ENCODE measurements around the gene FBXO42. TPM values are rescaled to one million over a fixed set of nuclear protein-coding genes. Genes with fewer than 3 reads are reported as not detected.
A peak's percentile ranks its signal among the peaks of the same experiment; 100 is the strongest.

The FBXO42 gene
- total and polyA plus RNA-seq, 4 donors, result 5.9 to 9.4 (median 6.5) TPM

DNA sequence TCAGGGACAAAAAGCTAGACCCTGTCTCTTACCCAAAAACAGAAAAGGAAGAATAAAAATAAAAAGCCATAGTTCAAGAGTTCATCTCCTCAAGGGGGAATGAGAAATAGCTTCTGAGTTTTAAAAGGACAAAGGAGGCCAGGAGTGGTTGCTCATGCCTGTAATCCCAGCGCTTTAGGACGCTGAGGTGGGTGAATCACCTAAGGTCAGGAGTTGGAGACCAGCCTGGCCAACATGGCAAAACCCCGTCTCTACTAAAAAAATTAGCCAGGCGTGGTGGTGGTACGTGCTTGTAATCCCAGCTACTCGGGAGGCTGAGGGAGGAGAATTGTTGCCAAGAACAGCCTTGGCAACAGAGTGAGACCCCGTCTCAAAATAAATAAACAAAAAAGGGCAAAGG is 76.7 kb downstream of the FBXO42 start:
- Histone ChIP-seq H3K27me3 (ENCODE audit: control insufficient read depth in 4 of 4, insufficient read depth in 4 of 4, low read length in 3 of 4) (no peaks in the 10 kb centered on the region), H3K27ac (ENCODE audit: low read depth in 1 of 2, low read length in 2 of 2) (no peak overlapping the region), H3K36me3 (ENCODE audit: control insufficient read depth in 4 of 4, insufficient read depth in 3 of 4, low read depth in 1 of 4, low read length in 3 of 4) (no peaks in the 10 kb centered on the region), H3K4me1 (ENCODE audit: control insufficient read depth in 4 of 4, insufficient read depth in 4 of 4, low read length in 3 of 4) (no peaks in the 10 kb centered on the region), H3K4me3 (ENCODE audit: low read depth in 1 of 3, low read length in 3 of 3) (no peak overlapping the region), H3K9ac (ENCODE audit: low read depth in 1 of 2, low read length in 2 of 2) (no peak overlapping the region), H3K9me3 (ENCODE audit: control insufficient read depth in 4 of 4, low read length in 3 of 4) (no peaks in the 10 kb centered on the region)
- no peak for DNase-seq (ENCODE audit: low spot score)
- WGBS, result 78% methylated on average over 7 of the region's 7 CpGs
- TF ChIP-seq RAD21 (IDR thresholded peaks at IDR 0.05), result no peak
- no peak for TF ChIP-seq TAF1 (conservative IDR thresholded peaks at IDR 0.05)
- TF ChIP-seq CTCF (IDR thresholded peaks at IDR 0.05; ENCODE audit: low read depth, low read length, missing input control), result no peak
- TF ChIP-seq HNF4A (conservative IDR thresholded peaks at IDR 0.05), result no peak
- no peak for TF ChIP-seq NR2F2 (IDR thresholded peaks at IDR 0.05)
- TF ChIP-seq, protein P1, sequence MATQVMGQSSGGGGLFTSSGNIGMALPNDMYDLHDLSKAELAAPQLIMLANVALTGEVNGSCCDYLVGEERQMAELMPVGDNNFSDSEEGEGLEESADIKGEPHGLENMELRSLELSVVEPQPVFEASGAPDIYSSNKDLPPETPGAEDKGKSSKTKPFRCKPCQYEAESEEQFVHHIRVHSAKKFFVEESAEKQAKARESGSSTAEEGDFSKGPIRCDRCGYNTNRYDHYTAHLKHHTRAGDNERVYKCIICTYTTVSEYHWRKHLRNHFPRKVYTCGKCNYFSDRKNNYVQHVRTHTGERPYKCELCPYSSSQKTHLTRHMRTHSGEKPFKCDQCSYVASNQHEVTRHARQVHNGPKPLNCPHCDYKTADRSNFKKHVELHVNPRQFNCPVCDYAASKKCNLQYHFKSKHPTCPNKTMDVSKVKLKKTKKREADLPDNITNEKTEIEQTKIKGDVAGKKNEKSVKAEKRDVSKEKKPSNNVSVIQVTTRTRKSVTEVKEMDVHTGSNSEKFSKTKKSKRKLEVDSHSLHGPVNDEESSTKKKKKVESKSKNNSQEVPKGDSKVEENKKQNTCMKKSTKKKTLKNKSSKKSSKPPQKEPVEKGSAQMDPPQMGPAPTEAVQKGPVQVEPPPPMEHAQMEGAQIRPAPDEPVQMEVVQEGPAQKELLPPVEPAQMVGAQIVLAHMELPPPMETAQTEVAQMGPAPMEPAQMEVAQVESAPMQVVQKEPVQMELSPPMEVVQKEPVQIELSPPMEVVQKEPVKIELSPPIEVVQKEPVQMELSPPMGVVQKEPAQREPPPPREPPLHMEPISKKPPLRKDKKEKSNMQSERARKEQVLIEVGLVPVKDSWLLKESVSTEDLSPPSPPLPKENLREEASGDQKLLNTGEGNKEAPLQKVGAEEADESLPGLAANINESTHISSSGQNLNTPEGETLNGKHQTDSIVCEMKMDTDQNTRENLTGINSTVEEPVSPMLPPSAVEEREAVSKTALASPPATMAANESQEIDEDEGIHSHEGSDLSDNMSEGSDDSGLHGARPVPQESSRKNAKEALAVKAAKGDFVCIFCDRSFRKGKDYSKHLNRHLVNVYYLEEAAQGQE (IDR thresholded peaks at IDR 0.05), result no peak
- no peak for TF ChIP-seq FOXA1 (IDR thresholded peaks at IDR 0.05)
- no peak for TF ChIP-seq RXRA (IDR thresholded peaks at IDR 0.05)
- TF ChIP-seq YY1 (IDR thresholded peaks at IDR 0.05), result no peak

- Histone ChIP-seq H3K36me3 (ENCODE audit: control insufficient read depth in 4 of 4, insufficient read depth in 3 of 4, low read depth in 1 of 4, low read length in 3 of 4) (no peaks in the 10 kb centered on the region), H3K9me3 (ENCODE audit: control insufficient read depth in 4 of 4, low read length in 3 of 4) (no peaks in the 10 kb centered on the region), H3K4me3 (ENCODE audit: low read depth in 1 of 3, low read length in 3 of 3) (no peak overlapping the region), H3K9ac (ENCODE audit: low read depth in 1 of 2, low read length in 2 of 2) (no peak overlapping the region), H3K4me1 (ENCODE audit: control insufficient read depth in 4 of 4, insufficient read depth in 4 of 4, low read length in 3 of 4) (peaks cover 0 to 4% (median 0%) of the 10 kb centered on the region in 4 donors), H3K27ac (ENCODE audit: low read depth in 1 of 2, low read length in 2 of 2) (no peak overlapping the region), H3K27me3 (ENCODE audit: control insufficient read depth in 4 of 4, insufficient read depth in 4 of 4, low read length in 3 of 4) (no peaks in the 10 kb centered on the region)
- DNase-seq (ENCODE audit: low spot score), result no peak
- TF ChIP-seq YY1 (IDR thresholded peaks at IDR 0.05) (no peak), JUND (IDR thresholded peaks at IDR 0.05) (no peak), GABPA (IDR thresholded peaks at IDR 0.05 in 1 of 2, conservative IDR thresholded peaks at IDR 0.05 in 1 of 2) (no peak)
Observed at GRCh38 chr1:16267690-16268180, 84.5 kb downstream of the FBXO42 start.

DNA sequence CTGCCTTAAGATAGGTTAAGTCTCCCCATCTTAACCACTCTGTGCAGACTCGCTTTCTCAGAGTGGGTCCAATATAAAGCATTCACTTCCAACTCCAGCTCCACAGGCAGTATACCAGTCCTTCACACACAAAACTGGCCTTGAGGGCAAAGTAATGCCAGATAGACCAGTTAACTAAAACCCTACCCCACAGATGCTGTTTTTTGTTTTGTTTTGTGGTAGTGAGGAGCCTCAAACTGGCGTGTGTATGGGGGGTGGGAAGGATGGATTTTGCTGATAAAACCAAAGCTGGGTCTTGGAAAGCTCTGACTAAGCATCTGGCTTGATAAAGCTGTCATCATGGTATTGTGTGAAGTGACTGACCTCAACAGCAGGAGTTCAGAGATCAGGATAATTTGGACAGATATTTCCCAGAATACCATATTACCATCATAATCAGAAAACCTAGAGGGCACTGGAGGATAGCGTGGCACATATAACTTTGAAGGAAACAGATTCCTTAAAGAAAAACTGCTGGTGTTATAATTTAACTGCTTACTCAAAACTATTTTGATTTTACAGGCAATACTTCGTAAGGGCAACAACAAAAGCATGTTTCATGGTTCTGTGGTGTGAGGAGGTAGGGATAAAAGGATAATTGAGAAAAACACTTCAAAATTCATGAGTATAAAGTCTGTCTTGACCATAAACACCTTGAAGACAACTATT is 85.7 kb downstream of the FBXO42 start:
- 87% methylated on average over 4 of the region's 4 CpGs for whole genome bisulfite sequencing
- DNase-seq (ENCODE audit: low spot score), result no peak
- Histone ChIP-seq H3K9ac (ENCODE audit: low read depth in 1 of 2, low read length in 2 of 2) (no peak overlapping the region), H3K9me3 (ENCODE audit: control insufficient read depth in 4 of 4, low read length in 3 of 4) (no peaks in the 10 kb centered on the region), H3K36me3 (ENCODE audit: control insufficient read depth in 4 of 4, insufficient read depth in 3 of 4, low read depth in 1 of 4, low read length in 3 of 4) (no peaks in the 10 kb centered on the region), H3K4me1 (ENCODE audit: control insufficient read depth in 4 of 4, insufficient read depth in 4 of 4, low read length in 3 of 4) (peaks cover 0 to 4% (median 0%) of the 10 kb centered on the region in 4 donors), H3K27ac (ENCODE audit: low read depth in 1 of 2, low read length in 2 of 2) (no peak overlapping the region), H3K27me3 (ENCODE audit: control insufficient read depth in 4 of 4, insufficient read depth in 4 of 4, low read length in 3 of 4) (no peaks in the 10 kb centered on the region), H3K4me3 (ENCODE audit: low read depth in 1 of 3, low read length in 3 of 3) (no peak overlapping the region)
- peak; percentile 33 for TF ChIP-seq NR2F2 (IDR thresholded peaks at IDR 0.05)
- no peak for TF ChIP-seq EGR1 (IDR thresholded peaks at IDR 0.05; ENCODE audit: low read depth in 2 of 2)
- TF ChIP-seq RXRA (IDR thresholded peaks at IDR 0.05), result no peak
- TF ChIP-seq HNF4A (conservative IDR thresholded peaks at IDR 0.05), result no peak
